ENCODE data around the gene SERTAD3.

Gene SERTAD3

GRCh38 chr19:40425450-40426287 is 18.5 kb downstream of the SERTAD3 start, which contains the start of gene SERTAD1:
TSS of gene SERTAD1 (minus strand) at chr19:40425992. CDS start at chr19:40423546, 2,446 bp downstream.
- DNase-seq (ENCODE audit: low read depth, low spot score), result peak; percentile 100

DNA sequence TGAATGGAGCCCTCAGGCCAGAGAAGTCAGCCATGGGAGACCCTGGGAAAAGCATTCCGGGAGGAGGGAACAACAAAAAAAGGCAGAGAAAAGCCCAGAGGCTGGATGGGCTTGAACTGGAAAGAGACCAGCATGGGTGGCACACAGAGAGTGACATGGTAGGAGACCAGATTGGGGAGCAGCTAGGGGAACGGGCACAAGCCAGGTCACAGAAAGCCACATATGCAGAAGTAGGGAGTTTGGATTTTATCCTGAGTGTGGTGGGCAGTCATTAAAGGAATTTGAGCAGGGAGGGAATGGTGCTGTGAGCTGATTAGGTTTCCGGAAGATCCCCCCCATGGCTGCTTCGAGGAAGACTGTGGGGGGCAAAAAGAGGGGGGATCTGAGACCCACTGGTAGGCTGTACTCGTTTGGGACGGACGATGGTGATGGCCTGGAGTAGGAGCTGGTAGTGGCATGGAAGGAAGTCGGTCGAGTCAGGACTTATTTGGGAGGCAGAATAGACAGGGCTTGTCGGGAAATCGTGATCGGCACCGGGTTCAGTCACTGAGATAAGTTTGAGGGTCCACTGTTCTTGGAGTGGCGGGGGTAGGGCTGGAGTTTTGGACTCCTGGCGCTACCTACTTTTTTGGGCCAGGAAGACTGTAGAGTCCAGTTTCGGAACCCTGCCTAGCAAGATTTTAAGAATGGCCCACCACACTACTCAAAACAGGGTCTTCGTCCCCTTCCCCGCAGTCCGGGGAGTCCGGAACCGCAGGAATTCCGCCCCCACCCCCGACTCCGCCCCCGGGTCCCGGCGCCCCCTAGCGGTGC is 19.3 kb downstream of the SERTAD3 start:
- DNase-seq (ENCODE audit: low read depth, low spot score), result no peak

- DNase-seq (ENCODE audit: low read depth, low spot score), result no peak
These were observed 20.2 kb downstream of the SERTAD3 start for GRCh38 chr19:40423938-40424337.

- DNase-seq (ENCODE audit: low read depth, low spot score), result no peak
These were observed 21.2 kb downstream of the SERTAD3 start for GRCh38 chr19:40422748-40423566.

GRCh38 chr19:40421993-40422747 is 22.0 kb downstream of the SERTAD3 start:
- no peak for DNase-seq (ENCODE audit: low read depth, low spot score)

DNA sequence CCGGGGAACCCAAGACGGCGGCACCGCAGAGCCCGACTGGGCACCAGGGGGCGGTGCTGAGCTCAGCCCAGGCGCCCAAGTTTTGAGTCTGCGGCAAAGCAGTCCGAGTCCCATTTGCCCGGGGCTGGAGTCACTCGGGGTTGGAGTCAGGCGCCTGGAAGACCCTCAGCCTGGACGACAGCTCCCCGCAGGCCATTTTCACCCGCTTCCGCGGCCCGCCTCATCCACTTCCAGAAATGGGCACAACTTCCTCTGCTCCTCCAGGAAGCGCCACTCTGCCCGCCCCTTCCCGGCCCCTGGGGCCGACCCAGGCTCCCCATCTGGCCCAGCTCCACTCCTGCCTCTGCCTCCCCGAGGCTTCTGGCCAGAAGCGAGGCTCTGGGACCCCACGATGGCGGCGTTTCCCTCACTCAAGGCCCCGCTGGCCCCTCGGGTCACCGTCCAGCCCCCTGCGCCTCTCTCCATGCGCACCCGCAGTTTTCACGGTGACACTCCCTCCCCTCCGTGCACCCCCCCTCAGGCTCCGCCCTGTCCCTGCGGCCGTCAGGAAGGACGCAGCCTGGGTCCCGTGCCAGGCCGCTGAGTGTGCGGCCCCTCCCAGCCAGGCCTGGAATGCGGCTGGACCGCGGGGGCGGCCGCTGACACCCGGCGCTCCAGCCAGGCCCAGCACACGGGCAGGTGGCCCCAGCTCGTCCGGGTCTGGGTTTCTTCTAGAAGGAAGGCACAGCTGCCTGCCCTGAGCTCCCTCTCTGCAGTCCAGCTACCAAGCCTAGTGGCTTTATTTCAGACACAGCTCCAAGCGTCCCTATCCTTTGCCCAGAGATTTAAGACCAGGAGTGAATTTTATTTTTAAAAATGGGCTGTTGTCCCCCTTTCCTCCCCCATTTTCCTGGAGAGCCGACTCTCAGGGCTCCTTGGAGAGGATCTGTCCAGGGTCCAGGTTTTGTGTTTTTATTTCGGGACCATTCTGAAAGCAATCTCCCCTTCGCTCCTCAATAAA is 23.1 kb downstream of the SERTAD3 start:
- DNase-seq (ENCODE audit: low read depth, low spot score), result peak; percentile 33

GRCh38 chr19:40420451-40420765 is 23.7 kb downstream of the SERTAD3 start:
- no peak for DNase-seq (ENCODE audit: low read depth, low spot score)

- no peak for DNase-seq (ENCODE audit: low read depth, low spot score)
These were observed 24.4 kb downstream of the SERTAD3 start for GRCh38 chr19:40419780-40420179.

- no peak for DNase-seq (ENCODE audit: low read depth, low spot score)
These were observed 25.0 kb downstream of the SERTAD3 start for GRCh38 chr19:40419066-40419612.

DNA sequence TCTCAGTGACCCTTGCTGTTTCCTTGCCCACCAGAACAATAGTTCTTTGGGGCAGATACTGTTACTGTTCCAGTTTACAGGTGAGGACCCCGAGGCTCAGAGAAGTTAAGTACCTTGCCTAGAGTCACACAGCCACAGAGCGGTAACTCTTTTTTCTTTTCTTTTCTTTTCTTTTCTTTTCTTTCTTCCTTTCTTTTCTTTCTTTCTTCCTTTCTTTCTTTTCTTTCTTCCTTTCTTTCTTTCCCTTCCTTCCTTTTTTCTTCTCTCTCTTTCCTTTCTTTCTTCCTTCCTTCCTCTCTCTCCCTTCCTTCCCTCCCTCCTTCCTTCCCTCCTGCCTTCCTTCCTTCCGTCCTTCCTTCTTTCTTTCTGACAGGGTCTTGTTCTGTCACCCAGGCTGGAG is 26.1 kb downstream of the SERTAD3 start:
- no peak for DNase-seq (ENCODE audit: low read depth, low spot score)

DNA sequence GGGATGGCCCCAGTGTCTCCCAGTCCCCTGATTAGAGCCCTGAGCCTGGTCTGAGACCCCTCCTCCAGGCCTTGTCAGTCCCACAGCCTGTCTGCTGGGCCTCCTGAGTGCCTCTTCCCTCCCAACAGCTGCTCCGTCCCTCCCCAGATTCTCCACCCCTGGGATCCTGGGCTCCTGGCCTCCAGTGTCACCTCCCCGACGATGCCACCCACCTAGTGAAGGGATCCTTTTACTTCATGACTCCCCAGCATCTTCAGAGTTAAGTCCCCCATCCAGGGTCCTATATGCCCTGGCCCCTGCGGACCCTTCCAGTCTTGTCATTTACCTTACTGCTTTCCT is 26.5 kb downstream of the SERTAD3 start:
- DNase-seq (ENCODE audit: low read depth, low spot score), result no peak

- DNase-seq (ENCODE audit: low read depth, low spot score), result no peak
These were observed 27.1 kb downstream of the SERTAD3 start for GRCh38 chr19:40416918-40417642.

GRCh38 chr19:40415768-40416167 is 28.4 kb downstream of the SERTAD3 start:
- DNase-seq (ENCODE audit: low read depth, low spot score), result no peak

- DNase-seq (ENCODE audit: low read depth, low spot score), result no peak
These were observed 29.3 kb downstream of the SERTAD3 start for GRCh38 chr19:40414542-40415535.

DNA sequence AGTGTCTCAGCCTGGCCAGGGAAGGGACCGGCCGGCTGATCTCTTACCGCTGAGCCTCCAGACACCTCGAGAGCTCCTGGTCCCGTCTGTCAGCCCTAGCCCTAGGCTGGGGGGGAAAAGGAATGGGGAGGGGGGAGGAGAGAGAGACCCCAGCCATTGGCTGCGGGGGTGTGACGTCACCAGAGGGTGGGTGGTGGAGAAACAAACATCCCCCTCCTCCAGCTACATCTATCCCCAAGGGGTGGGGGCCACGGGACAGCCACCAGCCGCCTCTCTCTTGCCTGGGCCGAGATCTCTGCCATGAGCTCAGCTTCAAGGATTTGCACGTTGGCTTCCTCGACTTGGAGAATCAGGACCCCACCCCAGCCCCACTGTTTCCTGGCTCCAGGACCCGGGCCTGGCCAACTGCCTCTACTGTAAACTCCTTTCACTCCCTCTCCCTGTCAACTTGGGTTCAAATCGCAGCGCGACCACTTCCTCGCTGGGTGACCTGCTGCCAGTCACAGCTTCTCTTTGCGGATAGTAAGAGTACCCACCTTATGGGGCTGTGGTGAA is 30.8 kb downstream of the SERTAD3 start, which contains the start of gene PRX:
PRX (minus strand) TSS at position 88 of the 555 bp plus-strand sequence. CDS start 5,446 bp downstream, outside the sequence.
- DNase-seq (ENCODE audit: low read depth, low spot score), result no peak

GRCh38 chr19:40412866-40413265 is 31.3 kb downstream of the SERTAD3 start:
- no peak for DNase-seq (ENCODE audit: low read depth, low spot score)

DNA sequence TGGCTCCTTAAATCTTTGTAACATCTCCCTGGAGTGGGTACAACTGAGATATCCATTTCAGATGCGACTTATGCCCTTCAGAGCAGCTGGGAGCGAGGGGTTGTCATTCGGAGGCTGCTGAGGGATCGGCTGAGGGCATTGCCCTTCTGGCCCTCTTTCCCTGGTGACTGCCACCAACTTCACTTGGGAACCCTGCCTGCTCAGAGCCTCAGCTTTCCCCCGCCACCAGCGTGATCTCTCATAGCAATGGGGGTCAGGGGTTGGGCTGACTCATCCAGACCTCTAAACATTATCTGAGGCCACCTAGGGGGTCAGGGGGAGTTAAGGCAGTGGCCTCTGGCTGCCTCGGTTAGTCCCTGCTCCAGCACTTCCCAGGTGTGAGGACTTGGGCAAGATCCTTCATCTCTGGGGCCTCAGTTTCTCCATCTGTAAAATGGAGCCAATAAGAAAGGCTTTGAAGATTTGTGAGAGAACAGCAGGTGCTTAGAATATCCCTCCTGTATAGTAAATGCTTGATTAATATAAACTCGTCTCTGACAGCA is 32.1 kb downstream of the SERTAD3 start:
- DNase-seq (ENCODE audit: low read depth, low spot score), result no peak
